Measurements from ENCODE around the gene KHDC1. TPM values are rescaled to one million over a fixed set of nuclear protein-coding genes. Genes with fewer than 3 reads are reported as not detected.
"Not testable (repeated sequence)": the region's sequence is repeated elsewhere in the genome, so short reads cannot be mapped to it uniquely, and the experiment has no call there.

KHDC1 gene
- total RNA-seq, 6 experiments from 2014 or later: 0.55 TPM; not detected in 5

DNA sequence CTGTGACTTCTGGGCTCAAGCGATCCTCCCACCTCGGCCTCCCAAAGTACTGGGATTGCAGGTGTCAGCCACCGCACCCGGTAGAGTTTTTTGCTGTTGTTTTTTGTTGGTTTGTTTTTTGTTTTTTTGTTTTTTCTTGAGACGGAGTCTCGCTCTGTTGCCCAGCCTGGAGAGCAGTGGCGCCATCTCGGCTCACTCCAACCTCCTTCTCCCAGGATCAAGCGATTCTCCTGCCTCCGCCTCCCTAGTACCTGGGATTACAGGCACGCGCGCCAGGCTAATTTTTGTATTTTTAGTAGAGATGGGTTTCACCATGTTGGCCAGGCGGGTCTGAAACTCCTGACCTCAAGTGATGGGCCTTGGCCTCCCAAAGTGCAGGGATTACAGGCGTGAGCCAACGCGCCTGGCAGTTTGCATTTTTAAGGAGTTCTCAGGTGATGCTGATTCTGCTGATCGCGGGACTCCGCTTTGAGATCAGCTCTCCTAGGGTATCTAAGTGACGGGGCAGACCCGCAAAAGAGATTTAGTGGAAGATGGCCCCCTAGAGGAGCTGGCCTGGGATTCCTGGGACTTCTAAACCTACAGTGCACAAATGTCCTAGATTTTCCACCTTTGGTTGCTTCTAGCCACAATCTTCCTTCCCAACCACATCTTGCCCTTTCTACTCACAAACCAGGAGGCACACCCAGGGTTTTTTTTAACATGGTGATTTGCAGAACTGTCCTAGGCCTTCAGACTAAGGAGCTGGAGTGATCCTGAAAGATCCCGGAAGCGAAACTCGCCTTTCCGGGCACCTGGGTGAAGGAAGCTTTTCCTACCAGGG lies 45.9 kb upstream of the KHDC1 start:
- Histone ChIP-seq H3K4me3 (peak overlapping the region in 1 of 3 donors; percentile 48), H3K4me1 (peaks cover 0 to 9% (median 0%) of the 10 kb centered on the region in 4 donors), H3K9me3 (no peaks in the 10 kb centered on the region), H3K27me3 (peaks cover 0 to 10% of the 10 kb centered on the region in 2 donors), H3K36me3 (no peaks in the 10 kb centered on the region), H3K27ac (no peak overlapping the region)
- intact Hi-C loops (cut with DNase I): no loop called here
- DNase-seq (no peak), ATAC-seq (no peak)
- WGBS (ENCODE audit: insufficient coverage, low coverage, low lambda C conversion rate, missing lambda C conversion rate): 72% methylated on average over 17 of the region's 26 CpGs
- TF ChIP-seq, protein P1, sequence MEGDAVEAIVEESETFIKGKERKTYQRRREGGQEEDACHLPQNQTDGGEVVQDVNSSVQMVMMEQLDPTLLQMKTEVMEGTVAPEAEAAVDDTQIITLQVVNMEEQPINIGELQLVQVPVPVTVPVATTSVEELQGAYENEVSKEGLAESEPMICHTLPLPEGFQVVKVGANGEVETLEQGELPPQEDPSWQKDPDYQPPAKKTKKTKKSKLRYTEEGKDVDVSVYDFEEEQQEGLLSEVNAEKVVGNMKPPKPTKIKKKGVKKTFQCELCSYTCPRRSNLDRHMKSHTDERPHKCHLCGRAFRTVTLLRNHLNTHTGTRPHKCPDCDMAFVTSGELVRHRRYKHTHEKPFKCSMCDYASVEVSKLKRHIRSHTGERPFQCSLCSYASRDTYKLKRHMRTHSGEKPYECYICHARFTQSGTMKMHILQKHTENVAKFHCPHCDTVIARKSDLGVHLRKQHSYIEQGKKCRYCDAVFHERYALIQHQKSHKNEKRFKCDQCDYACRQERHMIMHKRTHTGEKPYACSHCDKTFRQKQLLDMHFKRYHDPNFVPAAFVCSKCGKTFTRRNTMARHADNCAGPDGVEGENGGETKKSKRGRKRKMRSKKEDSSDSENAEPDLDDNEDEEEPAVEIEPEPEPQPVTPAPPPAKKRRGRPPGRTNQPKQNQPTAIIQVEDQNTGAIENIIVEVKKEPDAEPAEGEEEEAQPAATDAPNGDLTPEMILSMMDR (IDR thresholded peaks at IDR 0.05): no peak
- no peak for TF ChIP-seq POLR2A (IDR thresholded peaks at IDR 0.05)

- H3K27me3 ChIP-seq; ATAC-seq; DNase-seq; H3K4me3 ChIP-seq; H3K27ac ChIP-seq; intact Hi-C loops (cut with DNase I); H3K36me3 ChIP-seq; H3K4me1 ChIP-seq; H3K9me3 ChIP-seq: not testable (repeated sequence)
- WGBS (ENCODE audit: insufficient coverage, low coverage, low lambda C conversion rate, missing lambda C conversion rate): 54% methylated on average over 5 of the region's 7 CpGs
Observed at GRCh38 chr6:73303773-73304172, 40.8 kb upstream of the KHDC1 start.

- DNase-seq (no peak), ATAC-seq (no peak)
- no peaks in the 10 kb centered on the region for H3K36me3 ChIP-seq
- WGBS (ENCODE audit: insufficient coverage, low coverage, low lambda C conversion rate, missing lambda C conversion rate): 78% methylated on average over 2 of the region's 2 CpGs
- no peaks in the 10 kb centered on the region for H3K27me3 ChIP-seq
- no peak overlapping the region for H3K4me3 ChIP-seq
- intact Hi-C loops (cut with DNase I): no loop called here
- H3K27ac ChIP-seq: no peak overlapping the region
- no peaks in the 10 kb centered on the region for H3K4me1 ChIP-seq
- no peak for TF ChIP-seq POLR2A (IDR thresholded peaks at IDR 0.05)
- TF ChIP-seq, protein P1 (IDR thresholded peaks at IDR 0.05): no peak
- no peaks in the 10 kb centered on the region for H3K9me3 ChIP-seq
Observed at GRCh38 chr6:73302339-73302738, 39.3 kb upstream of the KHDC1 start.

GRCh38 chr6:73299151-73299971 lies 36.4 kb upstream of the KHDC1 start:
- 80% methylated on average over 1 of the region's 50 CpGs for WGBS (ENCODE audit: insufficient coverage, low coverage, low lambda C conversion rate, missing lambda C conversion rate)
- DNase-seq (no peak), ATAC-seq (peak in 2 of 4 donors; percentile 23 to 43)
- Histone ChIP-seq H3K36me3 (no peaks in the 10 kb centered on the region), H3K9me3 (no peaks in the 10 kb centered on the region), H3K27me3 (no peaks in the 10 kb centered on the region), H3K4me1 (no peaks in the 10 kb centered on the region), H3K27ac (no peak overlapping the region), H3K4me3 (no peak overlapping the region)
- no peak for TF ChIP-seq POLR2A (IDR thresholded peaks at IDR 0.05)
- TF ChIP-seq, protein P1 (IDR thresholded peaks at IDR 0.05): no peak
- intact Hi-C loops (cut with DNase I): no loop called here

DNA sequence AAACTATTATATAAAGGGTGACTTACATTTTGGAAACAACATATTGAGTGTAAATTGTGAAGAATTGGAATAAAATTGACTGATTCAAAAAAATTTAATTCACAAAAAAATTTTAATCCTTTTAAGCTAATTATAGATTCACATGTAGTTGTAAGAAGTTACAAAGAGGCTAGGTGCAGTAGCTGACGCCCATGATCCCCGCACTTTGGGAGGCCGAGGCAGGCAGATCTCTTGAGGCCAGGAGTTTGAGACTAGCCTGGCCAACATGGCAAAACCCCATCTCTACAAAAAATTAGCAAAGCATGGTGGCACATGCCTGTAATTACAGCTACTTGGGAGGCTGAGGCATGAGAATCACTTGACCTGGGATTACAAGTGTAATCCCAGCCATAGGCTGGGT lies 30.3 kb upstream of the KHDC1 start:
- H3K27me3 ChIP-seq: no peaks in the 10 kb centered on the region
- no peaks in the 10 kb centered on the region for H3K4me1 ChIP-seq
- H3K9me3 ChIP-seq: no peaks in the 10 kb centered on the region
- H3K36me3 ChIP-seq: no peaks in the 10 kb centered on the region
- no peak overlapping the region for H3K4me3 ChIP-seq
- no peak for TF ChIP-seq POLR2A (IDR thresholded peaks at IDR 0.05)
- TF ChIP-seq, protein P1 (IDR thresholded peaks at IDR 0.05): no peak
- DNase-seq (no peak), ATAC-seq (no peak)
- H3K27ac ChIP-seq: no peak overlapping the region
- WGBS (ENCODE audit: insufficient coverage, low coverage, low lambda C conversion rate, missing lambda C conversion rate): 51% methylated on average over 3 of the region's 3 CpGs
- intact Hi-C loops (cut with DNase I): no loop called here

Measured in right lobe of liver (tissue), 6 donors.